ENCODE results near the gene RSPRY1. TPM values are rescaled to one million over a fixed set of nuclear protein-coding genes. Genes with fewer than 3 reads are reported as not detected.

Gene RSPRY1
- total RNA-seq, 4 donors from 2014 or later: 28.8 to 38.1 (median 32.1) TPM

DNA sequence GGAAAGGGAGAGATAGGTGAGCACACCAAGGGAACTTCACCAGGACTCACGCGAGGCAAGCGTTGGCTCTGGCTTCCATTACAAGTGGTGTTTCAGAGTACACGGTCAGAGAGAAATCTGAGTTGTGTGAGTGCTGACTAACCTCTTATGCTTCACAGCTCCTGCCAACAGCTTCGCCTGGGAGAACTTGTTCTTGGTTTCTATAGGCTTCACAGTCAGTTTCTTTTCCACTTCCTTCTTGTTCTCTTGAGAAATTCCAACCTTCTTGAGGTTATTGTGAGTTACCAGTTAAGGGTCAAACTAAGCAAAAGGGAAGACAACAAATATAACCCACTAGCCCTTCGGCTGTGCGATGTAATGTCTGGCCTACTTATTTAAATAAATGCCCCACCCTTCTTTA is 19.2 kb upstream of the RSPRY1 start:
- TF ChIP-seq, protein P1, sequence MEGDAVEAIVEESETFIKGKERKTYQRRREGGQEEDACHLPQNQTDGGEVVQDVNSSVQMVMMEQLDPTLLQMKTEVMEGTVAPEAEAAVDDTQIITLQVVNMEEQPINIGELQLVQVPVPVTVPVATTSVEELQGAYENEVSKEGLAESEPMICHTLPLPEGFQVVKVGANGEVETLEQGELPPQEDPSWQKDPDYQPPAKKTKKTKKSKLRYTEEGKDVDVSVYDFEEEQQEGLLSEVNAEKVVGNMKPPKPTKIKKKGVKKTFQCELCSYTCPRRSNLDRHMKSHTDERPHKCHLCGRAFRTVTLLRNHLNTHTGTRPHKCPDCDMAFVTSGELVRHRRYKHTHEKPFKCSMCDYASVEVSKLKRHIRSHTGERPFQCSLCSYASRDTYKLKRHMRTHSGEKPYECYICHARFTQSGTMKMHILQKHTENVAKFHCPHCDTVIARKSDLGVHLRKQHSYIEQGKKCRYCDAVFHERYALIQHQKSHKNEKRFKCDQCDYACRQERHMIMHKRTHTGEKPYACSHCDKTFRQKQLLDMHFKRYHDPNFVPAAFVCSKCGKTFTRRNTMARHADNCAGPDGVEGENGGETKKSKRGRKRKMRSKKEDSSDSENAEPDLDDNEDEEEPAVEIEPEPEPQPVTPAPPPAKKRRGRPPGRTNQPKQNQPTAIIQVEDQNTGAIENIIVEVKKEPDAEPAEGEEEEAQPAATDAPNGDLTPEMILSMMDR (IDR thresholded peaks at IDR 0.05; ENCODE audit: low read depth): no peak

DNA sequence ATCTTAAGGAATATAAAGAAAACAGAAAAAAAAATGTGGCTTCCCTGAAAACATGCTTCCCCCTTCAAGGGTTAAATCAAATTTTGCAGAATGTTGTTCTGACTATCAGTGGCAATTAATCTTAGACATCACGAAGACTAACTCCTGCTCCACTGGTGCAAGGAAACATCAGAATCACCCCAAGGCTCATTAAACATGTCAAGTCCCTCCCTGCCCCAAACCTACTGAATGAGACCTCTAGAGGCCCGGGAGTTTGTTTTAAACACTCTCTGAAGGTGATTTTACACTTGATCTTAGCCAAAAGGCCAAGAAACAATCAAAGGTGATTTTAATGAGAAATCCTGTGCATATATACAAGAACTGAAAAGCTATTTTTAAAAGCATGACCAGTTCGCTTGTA is 18.6 kb upstream of the RSPRY1 start:
- TF ChIP-seq, protein P1 (IDR thresholded peaks at IDR 0.05; ENCODE audit: low read depth): no peak

DNA sequence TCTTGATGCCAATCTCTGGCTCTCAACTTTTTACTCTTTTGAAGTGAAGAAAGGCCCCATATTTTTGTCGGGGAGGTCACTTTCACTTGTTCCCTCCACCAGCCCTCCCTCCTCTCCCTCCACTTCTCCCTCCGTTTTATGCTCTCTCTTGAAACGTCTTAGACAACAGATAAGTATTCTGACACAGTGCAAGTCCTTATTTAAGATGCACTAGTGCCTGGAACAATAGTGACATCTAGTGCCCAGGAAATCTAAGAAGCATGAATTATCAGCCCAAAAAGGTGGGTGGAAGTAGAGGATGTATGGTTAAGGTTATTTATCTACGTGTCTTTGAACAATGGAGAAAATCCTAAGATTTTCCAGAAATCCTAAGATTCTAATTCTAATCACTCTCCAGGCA is 18.2 kb upstream of the RSPRY1 start:
- TF ChIP-seq, protein P1 (IDR thresholded peaks at IDR 0.05; ENCODE audit: low read depth): no peak

DNA sequence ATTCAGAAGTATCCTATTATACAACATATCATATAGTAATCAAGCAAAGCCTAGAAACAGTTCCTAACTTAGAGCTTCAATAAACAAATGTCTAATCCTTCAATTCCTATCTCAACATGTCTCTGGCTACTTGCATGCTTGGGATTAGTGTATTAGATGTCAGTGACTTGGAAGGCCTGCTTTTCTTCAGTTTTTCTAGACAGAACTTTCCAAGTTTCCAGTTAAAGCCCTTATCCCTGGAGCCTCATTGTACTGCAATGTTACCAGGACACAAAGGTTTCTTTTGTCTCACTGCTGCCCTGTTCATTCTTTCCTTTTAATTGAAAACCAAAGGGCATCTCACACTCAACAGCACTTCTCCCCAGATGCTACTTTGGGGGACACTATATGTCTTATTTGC is 16.8 kb upstream of the RSPRY1 start:
- TF ChIP-seq, protein P1 (IDR thresholded peaks at IDR 0.05; ENCODE audit: low read depth): no peak

DNA sequence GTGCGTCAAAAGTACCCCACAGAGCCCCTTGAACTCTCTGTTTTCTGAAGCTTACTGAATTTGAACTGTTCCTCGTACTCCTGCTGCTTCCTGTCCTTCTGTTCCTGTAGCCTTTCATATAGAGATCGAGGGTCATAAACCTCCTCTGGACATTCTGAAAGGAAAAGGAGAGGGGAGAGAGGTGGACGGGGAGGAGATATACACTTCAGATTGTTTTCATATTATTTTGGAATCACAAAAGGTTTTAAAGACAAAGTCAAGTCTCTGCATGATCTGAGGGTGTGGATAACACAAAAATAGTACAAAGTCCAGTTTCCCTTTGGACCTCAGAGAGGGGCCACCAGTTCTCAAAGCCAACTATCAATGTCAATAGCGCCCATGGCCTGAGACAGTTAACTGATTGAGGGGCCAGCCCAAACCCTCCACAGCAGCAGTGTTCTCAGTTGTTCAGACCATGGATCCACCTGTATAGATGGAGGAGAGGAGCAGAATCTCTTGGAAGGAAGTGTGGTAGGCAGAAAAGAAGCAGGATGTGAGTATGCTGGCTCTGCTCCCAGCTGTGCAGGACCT is 13.3 kb upstream of the RSPRY1 start:
- TF ChIP-seq, protein P1 (IDR thresholded peaks at IDR 0.05; ENCODE audit: low read depth): no peak

DNA sequence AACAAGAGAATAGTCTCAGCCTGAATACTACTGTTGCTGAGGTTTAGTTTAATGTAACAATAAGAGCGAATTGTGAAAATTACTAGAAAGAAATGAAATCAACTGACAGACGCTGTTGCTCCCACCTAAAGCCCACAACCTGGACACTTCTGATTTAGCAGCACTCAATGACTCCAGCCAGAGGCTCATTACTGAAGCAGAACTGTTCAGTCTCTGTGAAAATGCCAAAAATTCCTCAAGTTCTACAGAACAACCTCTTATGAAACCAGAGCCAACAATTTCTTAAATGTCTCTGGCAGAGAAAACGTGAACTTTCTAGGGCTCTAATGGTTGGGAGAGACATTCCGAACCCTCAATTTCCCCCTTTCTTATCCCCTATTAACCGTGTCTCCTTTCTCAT is 10.2 kb upstream of the RSPRY1 start:
- TF ChIP-seq, protein P1 (IDR thresholded peaks at IDR 0.05; ENCODE audit: low read depth): no peak

DNA sequence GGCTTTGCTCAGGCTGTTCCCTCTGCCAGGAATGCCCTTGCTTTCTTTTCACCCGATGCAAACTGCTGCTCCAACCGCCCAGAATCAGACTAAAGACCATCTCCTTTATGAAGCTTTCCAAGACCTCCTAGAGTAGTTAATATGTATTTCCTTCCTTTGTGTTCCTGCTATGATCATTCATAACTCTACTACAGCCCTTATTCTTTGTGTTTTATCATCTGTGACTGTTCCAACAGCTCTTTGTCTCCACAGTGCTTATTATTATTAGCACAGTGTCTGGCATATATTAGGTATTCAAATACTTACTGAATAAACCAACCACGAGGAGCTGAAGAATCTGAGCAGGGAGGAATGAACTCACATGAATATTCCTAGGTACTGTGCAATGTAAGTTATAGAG is 7.9 kb upstream of the RSPRY1 start:
- TF ChIP-seq, protein P1 (IDR thresholded peaks at IDR 0.05; ENCODE audit: low read depth): no peak

Data from subcutaneous adipose tissue (tissue), 4 donors.